Nephron (organoid): ENCODE measurements around the gene DIP2C.
A peak's percentile ranks its signal among the peaks of the same experiment; 100 is the strongest.

Experiments used
- H3K27ac Mint-ChIP-seq, 3 experiments: 2 replicates each; pipeline ENCODE4 v1.8.0; 2020; ENCODE audit warnings: mixed read lengths in 3 of 3, mild to moderate bottlenecking in 2 of 3, moderate library complexity in 1 of 3
- H3K27me3 Mint-ChIP-seq: 2 replicates; pipeline ENCODE4 v1.8.0; 2021; ENCODE audit warnings: low read depth, mild to moderate bottlenecking, moderate library complexity, mixed read lengths
- H3K36me3 Mint-ChIP-seq: 2 replicates; pipeline ENCODE4 v1.8.0; 2020; ENCODE audit warnings: low read depth, mixed read lengths
- H3K4me1 Mint-ChIP-seq: 2 replicates; pipeline ENCODE4 v1.8.0; 2020; ENCODE audit warnings: mixed read lengths
- H3K4me3 Mint-ChIP-seq, 3 experiments: 2 replicates each; pipeline ENCODE4 v1.8.0; 2020; ENCODE audit warnings: mild to moderate bottlenecking in 3 of 3, mixed read lengths in 3 of 3, moderate library complexity in 2 of 3
- H3K9me3 Mint-ChIP-seq: 2 replicates; pipeline ENCODE4 v1.8.0; 2020; ENCODE audit warnings: mixed read lengths
- CTCF ChIP-seq, 3 experiments: fragments of 200-600 bp; sonication (generic); IDR thresholded peaks; one replicate each; pipeline ENCODE4 v1.5.0; 2021; ENCODE audit warnings: antibody characterized with exemption in 3 of 3; ENCODE audit not compliant: unreplicated experiment in 3 of 3

The DIP2C gene

GRCh38 chr10:510415-510881 is 179.0 kb downstream of the DIP2C start:
- no peaks in the 10 kb centered on the region for H3K9me3 Mint-ChIP-seq

GRCh38 chr10:509361-510102 is 179.9 kb downstream of the DIP2C start:
- H3K9me3 Mint-ChIP-seq: no peaks in the 10 kb centered on the region
- no peak overlapping the region for H3K4me3 Mint-ChIP-seq
- H3K36me3 Mint-ChIP-seq: peaks cover 5% of the 10 kb centered on the region
- TF ChIP-seq CTCF (IDR thresholded peaks at IDR 0.05; ENCODE audit: unreplicated experiment in 3 of 3): no peak
- H3K27ac Mint-ChIP-seq: no peak overlapping the region
- peaks cover 55% of the 10 kb centered on the region for H3K4me1 Mint-ChIP-seq
- peaks cover 7% of the 10 kb centered on the region for H3K27me3 Mint-ChIP-seq

More at GRCh38 chr10:510415-510881, 179.0 kb downstream of the DIP2C start:
- Mint-ChIP-seq H3K36me3 (peaks cover 5% of the 10 kb centered on the region), H3K4me3 (no peak overlapping the region), H3K27me3 (peaks cover 9% of the 10 kb centered on the region), H3K27ac (peak overlapping the region in 2 of 3 experiments; percentile 8 to 55), H3K4me1 (peaks cover 49% of the 10 kb centered on the region)
- TF ChIP-seq CTCF (IDR thresholded peaks at IDR 0.05; ENCODE audit: unreplicated experiment in 3 of 3): no peak

- Mint-ChIP-seq H3K27ac (no peak overlapping the region), H3K27me3 (peaks cover 5% of the 10 kb centered on the region), H3K4me1 (peaks cover 55% of the 10 kb centered on the region), H3K9me3 (no peaks in the 10 kb centered on the region), H3K36me3 (peaks cover 5% of the 10 kb centered on the region), H3K4me3 (no peak overlapping the region)
- TF ChIP-seq CTCF (IDR thresholded peaks at IDR 0.05; ENCODE audit: unreplicated experiment in 3 of 3): no peak
These were observed 180.7 kb downstream of the DIP2C start for GRCh38 chr10:508726-509125.

- Mint-ChIP-seq H3K4me1 (peaks cover 52% of the 10 kb centered on the region), H3K27ac (no peak overlapping the region), H3K4me3 (no peak overlapping the region), H3K36me3 (peaks cover 7% of the 10 kb centered on the region), H3K9me3 (no peaks in the 10 kb centered on the region), H3K27me3 (peaks cover 5% of the 10 kb centered on the region)
- TF ChIP-seq CTCF (IDR thresholded peaks at IDR 0.05; ENCODE audit: unreplicated experiment in 3 of 3): no peak
These were observed 181.5 kb downstream of the DIP2C start for GRCh38 chr10:507908-508444.

GRCh38 chr10:507355-507699 is 182.1 kb downstream of the DIP2C start:
- Mint-ChIP-seq H3K9me3 (no peaks in the 10 kb centered on the region), H3K27ac (no peak overlapping the region), H3K4me1 (peaks cover 57% of the 10 kb centered on the region), H3K4me3 (no peak overlapping the region), H3K27me3 (peaks cover 5% of the 10 kb centered on the region), H3K36me3 (peaks cover 12% of the 10 kb centered on the region)
- no peak for TF ChIP-seq CTCF (IDR thresholded peaks at IDR 0.05; ENCODE audit: unreplicated experiment in 3 of 3)
